H1 (cell line): ENCODE data around the gene LAPTM4A. TPM values are rescaled to one million over a fixed set of nuclear protein-coding genes. Genes with fewer than 3 reads are reported as not detected.

Experiments used
- CTCF ChIA-PET: fragments of 300-600 bp; sonication (Branson Sonifier 250); formaldehyde crosslinking; loops from one replicate; lab custom pipeline; 2021; ENCODE audit not compliant: partially characterized antibody; lab: Charles Lee
- POLR2A ChIA-PET: fragments of 300-600 bp; sonication (Branson Sonifier 250); formaldehyde crosslinking; loops from one replicate; lab custom pipeline; 2021; ENCODE audit warnings: inconsistent platforms; ENCODE audit not compliant: partially characterized antibody; lab: Charles Lee
- DNase-seq, 2 experiments: peaks; one replicate each; pipeline versions ENCODE4 v3.0.0 to v3.0.0-alpha.2; 2010 to 2022; ENCODE audit warnings: low spot score in 2 of 2, low read depth in 1 of 2, mixed read lengths in 1 of 2
- FAIRE-seq: peaks from 2 replicates; lab custom pipeline; 2011; peaks lifted over from hg19 to GRCh38; lab: Jason Lieb, UNC
- H2AFZ ChIP-seq: 2 replicates; pipeline ENCODE4 v1.8.1; 2012; ENCODE audit warnings: low read length, inconsistent platforms
- H2AK5ac ChIP-seq: 2 replicates; pipeline ENCODE4 v1.6.1; 2013; ENCODE audit warnings: low read depth, low read length
- H2BK120ac ChIP-seq: replicated peaks from 2 replicates; pipeline ENCODE3; 2013; ENCODE audit warnings: low read depth, low read length, inconsistent platforms
- H2BK12ac ChIP-seq: 2 replicates; pipeline ENCODE4 v1.6.1; 2013; ENCODE audit warnings: low read depth, low read length
- H2BK15ac ChIP-seq: 2 replicates; pipeline ENCODE4 v1.6.1; 2013; ENCODE audit warnings: low read length
- H2BK20ac ChIP-seq: 2 replicates; pipeline ENCODE4 v1.6.1; 2013; ENCODE audit warnings: low read length
- H2BK5ac ChIP-seq: 2 replicates; pipeline ENCODE4 v1.6.1; 2013; ENCODE audit warnings: low read depth, low read length
- H3K14ac ChIP-seq: 2 replicates; pipeline ENCODE4 v1.6.1; 2013; ENCODE audit warnings: inconsistent platforms; ENCODE audit not compliant: insufficient read length
- H3K18ac ChIP-seq: 2 replicates; pipeline ENCODE4 v1.6.1; 2013; ENCODE audit warnings: low read length; ENCODE audit errors: extremely low read depth
- H3K23ac ChIP-seq: 2 replicates; pipeline ENCODE4 v1.6.1; 2013; ENCODE audit warnings: inconsistent platforms; ENCODE audit not compliant: insufficient read length
- H3K23me2 ChIP-seq: 2 replicates; pipeline ENCODE4 v1.6.1; 2013; ENCODE audit warnings: low read depth, low read length
- H3K27ac ChIP-seq: 2 replicates; pipeline ENCODE4 v1.6.1; 2011; ENCODE audit warnings: low read depth, low read length, inconsistent platforms
- H3K27me3 ChIP-seq, 4 experiments: replicated peaks in 1 of 4; 1 replicate in 1 of 4; 2 replicates in 3 of 4; pipeline versions ENCODE4 v1.6.1 to v1.8.1; 2011 to 2013; ENCODE audit warnings: low read length in 3 of 4, mild to moderate bottlenecking in 3 of 4, inconsistent platforms in 2 of 4, mixed read lengths in 2 of 4, moderate library complexity in 1 of 4; ENCODE audit not compliant: control insufficient read depth in 3 of 4, insufficient read depth in 3 of 4; ENCODE audit errors: extremely low read depth in 1 of 4
- H3K36me3 ChIP-seq, 4 experiments: 2 replicates each; pipeline versions ENCODE4 v1.6.1 to v1.8.1; 2011 to 2013; ENCODE audit warnings: mild to moderate bottlenecking in 4 of 4, low read length in 3 of 4, moderate library complexity in 2 of 4, control low read depth in 1 of 4, inconsistent platforms in 1 of 4; ENCODE audit not compliant: insufficient read depth in 4 of 4, control insufficient read depth in 2 of 4
- H3K4ac ChIP-seq: replicated peaks from 2 replicates; pipeline ENCODE3; 2013; ENCODE audit warnings: low read length, low read depth, mixed read lengths, inconsistent platforms; ENCODE audit not compliant: insufficient read length
- H3K4me1 ChIP-seq, 4 experiments: replicated peaks in 1 of 4; 1 replicate in 1 of 4; 2 replicates in 3 of 4; pipeline versions ENCODE4 v1.6.1 to v1.8.1; 2011 to 2013; ENCODE audit warnings: low read length in 3 of 4, inconsistent platforms in 2 of 4, mixed read lengths in 1 of 4; ENCODE audit not compliant: insufficient read depth in 4 of 4, control insufficient read depth in 3 of 4
- H3K4me2 ChIP-seq, 2 experiments: 2 replicates each; pipeline versions ENCODE4 v1.6.1 to v1.8.1; 2011 to 2013; ENCODE audit warnings: low read depth in 2 of 2, low read length in 2 of 2, control low read depth in 1 of 2, inconsistent platforms in 1 of 2, mild to moderate bottlenecking in 1 of 2; ENCODE audit not compliant: insufficient read depth in 1 of 2
- H3K4me3 ChIP-seq, 4 experiments: fragments of 200-600, 300-600 bp in 1 of 4; sonication (generic), shearing (Covaris generic), sonication (Bioruptor Twin) in 1 of 4; 2 replicates each; pipeline versions ENCODE4 v1.5.1 to v1.8.1; 2011 to 2016; ENCODE audit warnings: low read length in 4 of 4, low read depth in 3 of 4, control low read depth in 2 of 4, inconsistent platforms in 2 of 4, mild to moderate bottlenecking in 2 of 4, mixed read lengths in 1 of 4, moderate library complexity in 1 of 4; ENCODE audit not compliant: insufficient read depth in 2 of 4; ENCODE audit errors: extremely low read depth in 1 of 4
- H3K56ac ChIP-seq: replicated peaks from 2 replicates; pipeline ENCODE3; 2013; ENCODE audit warnings: low read depth, mild to moderate bottlenecking, mixed read lengths, low read length, inconsistent platforms; ENCODE audit not compliant: insufficient read length
- H3K79me1 ChIP-seq: 2 replicates; pipeline ENCODE4 v1.6.1; 2013; ENCODE audit warnings: low read depth, low read length, control low read depth
- H3K79me2 ChIP-seq, 2 experiments: 2 replicates each; pipeline versions ENCODE4 v1.6.1 to v1.8.1; 2012 to 2013; ENCODE audit warnings: low read length in 2 of 2, mild to moderate bottlenecking in 2 of 2, inconsistent platforms in 1 of 2; ENCODE audit not compliant: insufficient read depth in 2 of 2, control insufficient read depth in 1 of 2
- H3K9ac ChIP-seq, 4 experiments: replicated peaks in 1 of 4; 1 replicate in 1 of 4; 2 replicates in 3 of 4; pipeline versions ENCODE4 v1.6.1 to v1.8.1; 2011 to 2013; ENCODE audit warnings: low read depth in 3 of 4, low read length in 3 of 4, control low read depth in 2 of 4, mild to moderate bottlenecking in 2 of 4, moderate library complexity in 2 of 4, inconsistent platforms in 1 of 4; ENCODE audit errors: extremely low read depth in 1 of 4
- H3K9me3 ChIP-seq, 2 experiments: 2 replicates each; pipeline versions ENCODE4 v1.6.1 to v1.8.1; 2012 to 2013; ENCODE audit warnings: mild to moderate bottlenecking in 2 of 2, moderate library complexity in 2 of 2, control low read depth in 1 of 2, inconsistent platforms in 1 of 2, low read depth in 1 of 2, low read length in 1 of 2, mixed read lengths in 1 of 2; ENCODE audit not compliant: insufficient read depth in 2 of 2
- H4K20me1 ChIP-seq, 2 experiments: replicated peaks in 1 of 2; 2 replicates each; pipeline versions ENCODE3 to v1.8.1; 2011 to 2013; ENCODE audit warnings: inconsistent platforms in 2 of 2, low read length in 2 of 2, mild to moderate bottlenecking in 1 of 2; ENCODE audit not compliant: insufficient read depth in 2 of 2, control insufficient read depth in 1 of 2
- H4K5ac ChIP-seq: 2 replicates; pipeline ENCODE4 v1.6.1; 2013; ENCODE audit warnings: low read length, low read depth, mixed read lengths, inconsistent platforms; ENCODE audit not compliant: insufficient read length
- H4K8ac ChIP-seq: 2 replicates; pipeline ENCODE4 v1.8.0; 2013; ENCODE audit warnings: mild to moderate bottlenecking, moderate library complexity, low read length, inconsistent platforms; ENCODE audit not compliant: insufficient read depth; ENCODE audit errors: extremely low read depth
- H4K91ac ChIP-seq: replicated peaks from 2 replicates; pipeline ENCODE3; 2013; ENCODE audit warnings: low read length, mixed read lengths, inconsistent platforms; ENCODE audit not compliant: insufficient read length
- ATF2 ChIP-seq: IDR thresholded peaks from 2 replicates; pipeline ENCODE4 v1.6.1; 2012; ENCODE audit warnings: low read length, inconsistent platforms
- CBX5 ChIP-seq: fragments of 300-800, 300-1000 bp; sonication (generic); IDR thresholded peaks from 2 replicates; pipeline ENCODE4 v1.7.1; 2016; ENCODE audit warnings: antibody characterized with exemption, low read length, low read depth
- CTCF ChIP-seq, 3 experiments: IDR thresholded peaks; 1 replicate in 2 of 3; 2 replicates in 1 of 3; pipeline versions ENCODE4 v1.5.1 to v1.6.1; 2011; ENCODE audit warnings: low read length in 3 of 3, mild to moderate bottlenecking in 3 of 3, inconsistent platforms in 2 of 3, low read depth in 1 of 3, moderate library complexity in 1 of 3; ENCODE audit not compliant: insufficient read depth in 1 of 3; ENCODE audit errors: control extremely low read depth in 1 of 3
- TAF7 ChIP-seq: optimal IDR thresholded peaks from 2 replicates; pipeline ENCODE3; 2011; ENCODE audit warnings: low read depth, mild to moderate bottlenecking, inconsistent platforms, low read length, moderate library complexity, borderline replicate concordance
- ZNF274 ChIP-seq: IDR thresholded peaks from 2 replicates; pipeline ENCODE4 v1.7.0; 2012; ENCODE audit warnings: low read length, borderline replicate concordance; ENCODE audit errors: extremely low read depth
- WGBS, 2 experiments: shearing (Covaris generic) in 1 of 2; methylation state at CpG; one replicate each; pipeline versions ENCODE4 v1.1.6 to v1.1.7; 2013 to 2015; ENCODE audit warnings: low lambda C conversion rate in 2 of 2, mixed read lengths in 2 of 2, inconsistent platforms in 1 of 2, low coverage in 1 of 2, missing lambda C conversion rate in 1 of 2; ENCODE audit not compliant: insufficient replicate concordance in 2 of 2, insufficient coverage in 1 of 2, insufficient read length in 1 of 2; ENCODE audit errors: extremely low coverage in 1 of 2, missing lambda C conversion rate in 1 of 2; 5-methylcytosine and 5-hydroxymethylcytosine counted together
- polyA plus RNA-seq, 7 experiments: library from polyadenylated mRNA; depleted of rRNA in 3 of 7; stranded (reverse) in 5 of 7; unstranded in 2 of 7; fragments of >200 nt in 5 of 7; fragments of 200-250 nt in 2 of 7; gene quantifications; 1 replicate in 5 of 7; 2 replicates in 1 of 7; 4 replicates in 1 of 7; pipeline versions ENCODE4 v1.2.1 to v1.2.3, GENCODE V29; 2011 to 2013; ENCODE audit warnings: missing spikeins in 2 of 7, mixed read lengths in 2 of 7
- total RNA-seq: library from RNA; stranded (reverse); fragmentation: NEBNext Ultra II Directional; extraction: Animal tissue kit (Norgen Biotek cat#: 25700); gene quantifications from 2 replicates; pipeline ENCODE4 v1.2.1, GENCODE V29; 2021

The LAPTM4A gene
- total and polyA plus RNA-seq, 2 of the 8 experiments (the other 6 are each of a cell fraction or from before 2014, with no cell fraction given): 193 to 419 TPM

- TF ChIP-seq TAF7: no peak
- TF ChIP-seq CBX5: no peak
- no peak for TF ChIP-seq ATF2
- no peak for TF ChIP-seq CTCF (IDR thresholded peaks at IDR 0.05; ENCODE audit: control extremely low read depth in 1 of 3, insufficient read depth in 1 of 3, low read depth in 1 of 3, low read length in 3 of 3)
- TF ChIP-seq ZNF274: no peak
- Histone ChIP-seq H3K56ac (no peak overlapping the region), H3K27me3 (no peaks in the 10 kb centered on the region), H2AK5ac (no peak overlapping the region), H3K4me1 (peaks cover 0 to 3% (median 1%) of the 10 kb centered on the region in 4 experiments; a peak in 3 of 7 replicates), H3K4me3 (no peak overlapping the region), H2BK15ac (no peak overlapping the region), H3K36me3 (peaks cover 2 to 11% (median 8%) of the 10 kb centered on the region in 4 experiments; a peak in 5 of 8 replicates), H3K79me2 (peaks cover 17 to 87% of the 10 kb centered on the region in 2 experiments), H3K9ac (no peak overlapping the region), H2BK120ac (no peak overlapping the region), H4K91ac (no peak overlapping the region), H3K4ac (no peak overlapping the region), H3K79me1 (peaks cover 3% of the 10 kb centered on the region; the same call in 1 of the 2 replicates), H2BK12ac (no peak overlapping the region), H2BK20ac (no peak overlapping the region), H3K14ac (no peak overlapping the region), H3K23ac (no peak overlapping the region), H2AFZ (no peak overlapping the region), H3K27ac (no peak overlapping the region), H4K8ac (no peak overlapping the region), H2BK5ac (no peak overlapping the region), H3K18ac (no peak overlapping the region), H4K20me1 (peaks cover 0 to 9% of the 10 kb centered on the region in 2 experiments), H4K5ac (no peak overlapping the region), H3K23me2 (peaks cover 3% of the 10 kb centered on the region; the same call in 1 of the 2 replicates), H3K4me2 (no peak overlapping the region), H3K9me3 (no peaks in the 10 kb centered on the region)
- ChIA-PET CTCF (interaction anchor here (0.5 to 4.8 kb wide), 9 partner anchors 9 to 65 kb away, joined by 3 to 35 read pairs (median 5); no protein-coding TSS in a partner anchor), POLR2A (interaction anchor here (0.6 to 1.4 kb wide), 2 partner anchors 12 to 30 kb away, joined by 3 read pairs; no protein-coding TSS in a partner anchor)
- no peak for FAIRE-seq
- WGBS, 2 experiments: 92% methylated on average over 4 of the region's 4 CpGs; no CpG with 5 or more reads in 1 of the 2 experiments
- no peak for DNase-seq
Measured at GRCh38 chr2:20044778-20045177, 6.7 kb downstream of the LAPTM4A start.
